Effector memory CD4-positive, alpha-beta T cell (primary cell): Measurements from ENCODE around the gene DOCK2.
"Not testable (repeated sequence)": the region's sequence is repeated elsewhere in the genome, so short reads cannot be mapped to it uniquely, and the experiment has no call there.

Experiments used
- DNase-seq, 3 donors: peaks; one replicate each; pipeline ENCODE4 v3.0.0-alpha.2; 2020
- H3K27ac ChIP-seq: 2 replicates; pipeline ENCODE4 v1.7.0; 2013; ENCODE audit warnings: mild to moderate bottlenecking, low read length, moderate library complexity; ENCODE audit not compliant: insufficient read depth, poor library complexity, severe bottlenecking
- H3K27me3 ChIP-seq: replicated peaks from 2 replicates; pipeline ENCODE4 v1.7.0; 2013; ENCODE audit warnings: mild to moderate bottlenecking, low read length; ENCODE audit not compliant: insufficient read depth, control insufficient read depth, poor library complexity, severe bottlenecking
- H3K36me3 ChIP-seq: 2 replicates; pipeline ENCODE4 v1.7.0; 2013; ENCODE audit warnings: mild to moderate bottlenecking, low read length, moderate library complexity; ENCODE audit not compliant: control insufficient read depth, insufficient read depth
- H3K4me1 ChIP-seq: 2 replicates; pipeline ENCODE4 v1.7.0; 2013; ENCODE audit warnings: low read length, mild to moderate bottlenecking; ENCODE audit not compliant: control insufficient read depth, insufficient read depth, poor library complexity, severe bottlenecking
- H3K4me3 ChIP-seq: 2 replicates; pipeline ENCODE4 v1.7.0; 2013; ENCODE audit warnings: low read length, low read depth, mild to moderate bottlenecking; ENCODE audit not compliant: insufficient read depth, poor library complexity, severe bottlenecking
- H3K9me3 ChIP-seq: 2 replicates; pipeline ENCODE4 v1.7.0; 2013; ENCODE audit warnings: mild to moderate bottlenecking, low read length, moderate library complexity; ENCODE audit not compliant: control insufficient read depth

Gene DOCK2

DNA sequence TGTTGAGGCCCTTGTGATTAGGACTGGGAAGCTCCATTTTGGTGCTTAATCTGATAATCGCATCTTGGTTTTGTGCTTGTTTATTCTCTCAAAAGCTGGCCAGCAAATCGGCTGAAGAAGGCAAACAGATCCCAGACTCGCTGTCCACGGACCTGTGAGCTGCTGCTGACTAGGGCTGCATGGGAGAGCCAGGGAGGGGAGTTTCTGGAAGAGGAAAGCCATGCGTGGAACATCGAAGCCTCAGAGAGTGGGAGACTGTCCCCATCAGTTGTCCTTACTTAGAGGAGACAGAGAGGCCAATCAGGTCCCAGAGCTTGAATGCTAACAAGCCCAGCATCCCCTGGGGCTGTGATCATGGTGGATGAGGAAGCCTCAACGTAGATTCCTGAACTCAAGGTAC, 445.6 kb downstream of the DOCK2 start:
- Histone ChIP-seq H3K36me3 (peaks cover 70% of the 10 kb centered on the region), H3K4me3 (no peak overlapping the region), H3K27ac (no peak overlapping the region), H3K9me3 (no peaks in the 10 kb centered on the region), H3K27me3 (no peaks in the 10 kb centered on the region), H3K4me1 (no peaks in the 10 kb centered on the region)
- DNase-seq = no peak

DNA sequence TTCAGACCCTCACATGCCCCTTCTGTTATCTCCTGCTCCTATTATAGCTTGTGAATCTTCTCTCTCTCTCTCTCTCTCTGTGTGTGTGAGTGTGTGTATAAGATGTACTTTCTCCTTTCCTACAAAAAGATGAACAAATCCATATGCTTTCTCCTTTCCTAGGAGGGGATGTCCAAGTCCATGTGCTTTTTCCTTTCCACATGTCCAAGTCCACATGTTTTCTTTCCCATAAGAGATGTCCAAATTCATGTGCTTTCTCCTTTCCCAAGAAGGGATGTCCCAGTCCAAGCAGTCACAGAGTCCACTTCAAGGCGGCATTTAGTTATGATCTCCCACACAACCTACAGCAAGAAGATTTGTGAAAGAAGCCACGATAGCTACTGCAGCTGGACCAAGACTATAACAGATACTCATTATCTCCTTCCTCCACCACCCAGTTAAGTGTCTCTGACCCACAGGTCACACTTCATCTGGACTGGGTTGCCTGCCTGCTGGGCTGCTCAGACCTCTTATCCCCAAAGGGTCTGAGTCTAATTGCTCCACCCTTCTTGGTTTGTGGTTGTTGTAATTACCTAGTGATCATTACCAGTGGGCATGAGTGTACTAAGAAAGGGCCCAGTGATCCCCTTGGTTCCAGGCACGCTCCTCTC, 450.2 kb downstream of the DOCK2 start:
- Histone ChIP-seq H3K27ac (no peak overlapping the region), H3K36me3 (peaks cover 24% of the 10 kb centered on the region), H3K9me3 (no peaks in the 10 kb centered on the region), H3K27me3 (no peaks in the 10 kb centered on the region), H3K4me3 (no peak overlapping the region), H3K4me1 (no peaks in the 10 kb centered on the region)
- DNase-seq = no peak

- no peak for DNase-seq
- Histone ChIP-seq H3K36me3 (no peaks in the 10 kb centered on the region), H3K27me3 (no peaks in the 10 kb centered on the region), H3K9me3 (no peaks in the 10 kb centered on the region), H3K27ac (no peak overlapping the region), H3K4me1 (no peaks in the 10 kb centered on the region), H3K4me3 (no peak overlapping the region)
These were observed 455.5 kb downstream of the DOCK2 start for GRCh38 chr5:170092455-170093101.

DNA sequence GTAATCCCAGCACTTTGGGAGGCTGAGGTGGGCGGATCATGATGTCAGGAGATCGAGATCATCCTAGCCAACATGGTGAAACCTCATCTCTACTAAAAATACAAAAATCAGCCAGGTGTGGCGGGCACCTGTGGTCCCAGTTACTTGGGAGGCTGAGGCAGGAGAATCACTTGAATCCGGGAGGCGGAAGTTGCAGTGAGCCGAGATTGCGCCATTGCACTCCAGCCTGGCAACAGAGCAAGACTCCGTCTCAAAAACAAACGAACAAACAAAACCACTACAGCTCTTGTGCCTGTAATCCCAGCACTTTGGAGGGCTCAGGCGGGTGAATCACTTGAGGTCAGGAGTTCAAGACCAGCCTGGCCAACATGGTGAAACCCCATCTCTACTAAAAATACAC, 457.3 kb downstream of the DOCK2 start:
- DNase-seq, H3K27ac ChIP-seq, H3K36me3 ChIP-seq, H3K4me3 ChIP-seq, H3K9me3 ChIP-seq, H3K27me3 ChIP-seq, H3K4me1 ChIP-seq: not testable (repeated sequence)

DNA sequence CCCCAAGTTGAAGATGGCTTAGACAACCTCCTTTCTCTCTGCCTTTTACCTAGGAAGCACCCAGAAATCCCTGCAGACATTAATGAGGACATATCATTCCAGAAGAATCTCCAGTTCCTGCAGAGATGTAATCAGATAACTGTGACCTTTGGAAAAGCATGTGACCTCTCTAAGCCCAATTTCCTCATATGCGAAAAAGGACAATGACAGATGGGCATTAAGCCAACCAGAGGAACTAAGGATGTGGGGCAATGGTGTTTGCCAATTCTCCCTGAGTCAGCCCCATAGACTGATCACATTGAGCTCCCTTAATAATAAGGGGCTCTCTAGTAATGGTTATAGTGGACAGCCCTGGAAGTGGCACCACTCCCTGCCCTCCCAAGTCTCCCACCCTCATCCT, 458.6 kb downstream of the DOCK2 start:
- H3K27ac ChIP-seq = no peak overlapping the region
- peaks cover 4% of the 10 kb centered on the region for H3K9me3 ChIP-seq
- no peak overlapping the region for H3K4me3 ChIP-seq
- H3K36me3 ChIP-seq = no peaks in the 10 kb centered on the region
- no peaks in the 10 kb centered on the region for H3K27me3 ChIP-seq
- no peak for DNase-seq
- H3K4me1 ChIP-seq = no peaks in the 10 kb centered on the region

- H3K36me3 ChIP-seq = no peaks in the 10 kb centered on the region
- H3K9me3 ChIP-seq = peaks cover 4% of the 10 kb centered on the region
- H3K4me1 ChIP-seq = no peaks in the 10 kb centered on the region
- H3K4me3 ChIP-seq = no peak overlapping the region
- DNase-seq = no peak
- H3K27me3 ChIP-seq = no peaks in the 10 kb centered on the region
- H3K27ac ChIP-seq = no peak overlapping the region
These were observed 460.9 kb downstream of the DOCK2 start for GRCh38 chr5:170097934-170098333.

GRCh38 chr5:170100066-170100943, 463.2 kb downstream of the DOCK2 start:
- no peak overlapping the region for H3K4me3 ChIP-seq

DNA sequence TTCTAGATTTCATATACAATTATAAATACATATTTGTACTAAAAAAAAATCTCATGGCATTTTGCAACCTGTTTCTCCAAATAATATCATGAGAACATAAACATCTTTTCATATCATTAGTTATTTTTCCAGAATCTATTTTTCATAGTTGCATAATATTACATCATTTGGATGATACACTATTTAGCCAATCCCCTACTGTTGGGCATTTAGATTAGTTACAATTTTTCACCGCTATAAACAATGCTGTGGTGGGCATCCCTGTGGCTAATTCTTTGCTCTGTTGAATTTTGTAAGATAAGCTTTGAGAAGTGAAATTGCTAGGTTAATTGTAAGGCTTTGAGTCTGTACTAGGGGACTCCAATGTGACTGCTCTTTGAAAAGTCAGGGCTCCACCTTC, 466.4 kb downstream of the DOCK2 start:
- Histone ChIP-seq H3K27me3 (no peaks in the 10 kb centered on the region), H3K4me1 (no peaks in the 10 kb centered on the region), H3K27ac (no peak overlapping the region), H3K9me3 (peaks cover 4% of the 10 kb centered on the region), H3K4me3 (no peak overlapping the region), H3K36me3 (no peaks in the 10 kb centered on the region)
- no peak for DNase-seq

More at GRCh38 chr5:170100066-170100943, 463.2 kb downstream of the DOCK2 start:
- H3K36me3 ChIP-seq = no peaks in the 10 kb centered on the region
- no peaks in the 10 kb centered on the region for H3K27me3 ChIP-seq
- DNase-seq = peak; percentile 15 to 53 (median 20)
- no peak overlapping the region for H3K27ac ChIP-seq
- H3K4me1 ChIP-seq = no peaks in the 10 kb centered on the region
- peaks cover 4% of the 10 kb centered on the region for H3K9me3 ChIP-seq

GRCh38 chr5:170104299-170104698, 467.2 kb downstream of the DOCK2 start:
- H3K27me3 ChIP-seq = no peaks in the 10 kb centered on the region
- no peak for DNase-seq
- H3K36me3 ChIP-seq = no peaks in the 10 kb centered on the region
- no peak overlapping the region for H3K27ac ChIP-seq
- H3K9me3 ChIP-seq = peaks cover under 1% of the 10 kb centered on the region
- H3K4me1 ChIP-seq = no peaks in the 10 kb centered on the region
- no peak overlapping the region for H3K4me3 ChIP-seq

GRCh38 chr5:170104710-170105109, 467.6 kb downstream of the DOCK2 start:
- no peak for DNase-seq
- H3K9me3 ChIP-seq = no peaks in the 10 kb centered on the region
- H3K36me3 ChIP-seq = no peaks in the 10 kb centered on the region
- H3K4me3 ChIP-seq = no peak overlapping the region
- H3K27me3 ChIP-seq = no peaks in the 10 kb centered on the region
- H3K4me1 ChIP-seq = no peaks in the 10 kb centered on the region
- no peak overlapping the region for H3K27ac ChIP-seq
